Esophagus (tissue), 2 donors: ENCODE results near the gene GPR107. TPM values are rescaled to one million over a fixed set of nuclear protein-coding genes. Genes with fewer than 3 reads are reported as not detected.

ENCODE experiments used
- H3K27ac ChIP-seq, 2 donors: one replicate each; pipeline ENCODE4 v1.5.1; 2013; ENCODE audit warnings: low read depth in 2 of 2, mild to moderate bottlenecking in 2 of 2, inconsistent platforms in 1 of 2, low read length in 1 of 2, moderate library complexity in 1 of 2
- H3K27me3 ChIP-seq, 2 donors: one replicate each; pipeline ENCODE4 v1.6.1; 2013; ENCODE audit warnings: low read length in 2 of 2, control low read depth in 1 of 2, mild to moderate bottlenecking in 1 of 2; ENCODE audit not compliant: insufficient read depth in 2 of 2, control insufficient read depth in 1 of 2
- H3K36me3 ChIP-seq, 2 donors: one replicate each; pipeline ENCODE4 v1.6.1; 2013; ENCODE audit warnings: low read length in 1 of 2; ENCODE audit not compliant: control insufficient read depth in 2 of 2, insufficient read depth in 2 of 2
- H3K4me1 ChIP-seq, 2 donors: one replicate each; pipeline ENCODE4 v1.6.1; 2013; ENCODE audit warnings: low read length in 1 of 2; ENCODE audit not compliant: control insufficient read depth in 2 of 2, insufficient read depth in 2 of 2
- H3K4me3 ChIP-seq, 2 donors: one replicate each; pipeline ENCODE4 v1.5.1; 2013; ENCODE audit warnings: low read length in 2 of 2, mild to moderate bottlenecking in 2 of 2, low read depth in 1 of 2, moderate library complexity in 1 of 2
- H3K9me3 ChIP-seq, 2 donors: one replicate each; pipeline ENCODE4 v1.6.1; 2013; ENCODE audit warnings: mild to moderate bottlenecking in 2 of 2, low read depth in 1 of 2, low read length in 1 of 2, moderate library complexity in 1 of 2; ENCODE audit not compliant: control insufficient read depth in 2 of 2, insufficient read depth in 1 of 2
- WGBS, 2 donors: extraction: QIAGEN DNeasy Blood & Tissue Kit; methylation state at CpG; one replicate each; pipeline ENCODE4 v1.1.7; 2013; 5-methylcytosine and 5-hydroxymethylcytosine counted together
- polyA plus RNA-seq, 2 donors: library from polyadenylated mRNA; stranded (reverse); fragments of 200-250 nt; gene quantifications; one replicate each; pipeline ENCODE4 v1.2.3, GENCODE V29; 2013
- donor health status: healthy with polysubstance abuse.
- donor health status: Bipolar disorder and iron deficiency.

The GPR107 gene
- polyA plus RNA-seq, 2 donors = 8.6 to 12.2 TPM

DNA sequence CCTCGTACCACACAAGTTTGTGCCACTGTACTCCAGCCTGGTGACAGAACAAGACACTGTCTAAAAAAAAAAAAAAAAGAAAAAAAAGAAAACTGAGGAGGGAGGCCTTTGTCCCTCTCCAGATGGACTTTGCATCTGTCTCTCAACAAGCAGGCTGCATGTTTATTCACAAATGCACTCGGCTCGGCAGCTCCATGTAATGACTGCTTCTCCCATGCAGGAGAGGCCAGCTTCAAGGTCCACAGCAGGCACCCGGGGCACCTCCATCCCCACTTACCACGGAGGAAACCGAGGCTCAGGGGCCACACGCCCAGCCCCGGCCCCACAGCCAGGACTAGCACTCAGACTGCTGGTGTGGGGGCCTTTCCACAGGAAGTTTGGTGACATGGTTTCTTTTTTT lies 105.4 kb downstream of the GPR107 start:
- no peaks in the 10 kb centered on the region for H3K36me3 ChIP-seq
- H3K9me3 ChIP-seq = no peaks in the 10 kb centered on the region
- 68 to 74% methylated on average over 8 of the region's 8 CpGs for WGBS, 2 donors
- no peak overlapping the region for H3K27ac ChIP-seq
- no peaks in the 10 kb centered on the region for H3K27me3 ChIP-seq
- no peak overlapping the region for H3K4me3 ChIP-seq
- no peaks in the 10 kb centered on the region for H3K4me1 ChIP-seq

DNA sequence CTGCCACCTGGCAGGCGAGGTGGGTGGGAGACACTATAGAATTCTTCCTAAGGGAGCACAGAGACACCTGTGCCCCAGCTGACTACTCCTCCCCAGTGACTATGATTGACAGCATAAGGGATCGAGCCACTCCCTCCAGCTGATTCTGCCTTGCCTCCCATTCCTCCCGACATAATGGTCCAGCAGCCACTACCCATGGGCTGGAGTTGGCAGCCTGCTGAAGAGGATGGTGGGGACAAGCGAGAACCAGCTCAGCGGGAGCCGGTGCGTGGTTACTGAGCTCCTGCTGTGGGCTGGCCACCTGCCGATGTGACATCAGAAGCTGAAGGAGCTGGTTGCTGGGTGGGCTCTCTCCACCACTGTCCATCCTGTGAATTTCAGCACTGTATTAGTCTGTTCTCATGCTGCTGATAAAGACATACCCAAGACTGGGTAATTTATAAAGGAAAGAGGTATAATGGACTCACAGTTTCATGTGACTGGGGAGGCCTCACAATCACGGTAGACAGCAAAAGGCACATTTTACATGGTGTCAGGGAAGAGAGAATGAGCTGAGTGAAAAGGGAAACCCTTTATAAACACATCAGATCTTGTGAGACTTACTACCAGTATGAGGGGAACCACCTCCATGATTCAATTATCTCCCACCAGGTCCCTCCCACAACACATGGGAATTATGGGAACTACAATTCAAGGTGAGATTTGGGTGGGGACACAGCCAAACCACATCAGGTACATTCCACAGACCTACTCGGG lies 106.4 kb downstream of the GPR107 start:
- Histone ChIP-seq H3K4me1 (no peaks in the 10 kb centered on the region), H3K27me3 (no peaks in the 10 kb centered on the region), H3K4me3 (no peak overlapping the region), H3K36me3 (no peaks in the 10 kb centered on the region), H3K27ac (no peak overlapping the region), H3K9me3 (no peaks in the 10 kb centered on the region)
- 85 to 88% methylated on average over 10 of the region's 10 CpGs for WGBS, 2 donors

DNA sequence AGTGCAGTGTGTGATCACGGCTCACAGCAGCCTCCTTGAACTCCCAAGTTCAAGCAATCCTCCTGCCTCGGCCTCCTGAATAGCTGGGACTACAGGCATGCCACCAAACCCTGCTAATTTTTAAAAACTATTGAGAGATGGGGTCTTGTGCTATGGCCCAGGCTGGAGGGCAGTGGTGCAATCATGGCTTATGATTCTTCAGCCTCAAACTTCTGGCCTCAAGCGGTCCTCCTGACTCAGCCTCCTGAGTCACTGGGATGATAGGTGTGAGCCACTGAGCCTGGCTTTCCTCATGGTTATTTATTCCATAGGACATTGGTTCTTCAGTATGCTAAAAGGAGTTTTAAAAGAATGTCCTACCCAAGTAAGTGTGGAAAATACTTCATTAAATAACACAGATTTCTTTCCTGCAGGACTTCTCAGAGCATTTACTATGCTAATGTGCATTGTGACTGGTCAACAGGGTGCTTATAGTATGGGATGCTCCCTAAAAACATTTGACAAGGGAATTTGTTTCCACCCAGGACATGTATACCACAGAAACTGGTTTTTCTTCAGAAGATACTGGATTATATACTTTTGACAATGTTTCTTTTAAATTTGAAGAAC lies 107.3 kb downstream of the GPR107 start:
- H3K9me3 ChIP-seq = no peaks in the 10 kb centered on the region
- no peaks in the 10 kb centered on the region for H3K4me1 ChIP-seq
- H3K4me3 ChIP-seq = no peak overlapping the region
- no peak overlapping the region for H3K27ac ChIP-seq
- H3K27me3 ChIP-seq = no peaks in the 10 kb centered on the region
- no peaks in the 10 kb centered on the region for H3K36me3 ChIP-seq
- WGBS, 2 donors = 92 to 96% methylated on average over 3 of the region's 3 CpGs

DNA sequence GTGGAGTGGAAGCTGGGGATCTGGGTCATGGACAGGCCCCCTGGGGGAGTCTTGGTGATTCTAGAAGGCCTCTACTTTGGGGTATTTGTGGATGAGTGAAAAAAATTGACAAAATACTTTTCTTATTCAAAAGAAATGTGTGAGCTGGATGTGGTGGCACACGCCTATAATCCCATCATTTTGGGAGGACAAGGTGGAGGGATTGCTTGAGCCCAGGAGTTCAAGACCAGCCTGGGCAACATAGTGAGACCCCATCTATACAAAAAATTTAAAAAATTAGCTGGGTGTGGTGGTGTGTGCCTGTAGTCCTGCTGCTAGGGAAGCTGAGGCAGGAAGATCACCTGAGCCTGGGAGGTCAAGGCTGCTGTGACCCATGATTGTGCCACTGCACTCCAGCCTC lies 111.9 kb downstream of the GPR107 start:
- H3K27ac ChIP-seq = no peak overlapping the region
- no peaks in the 10 kb centered on the region for H3K9me3 ChIP-seq
- no peaks in the 10 kb centered on the region for H3K36me3 ChIP-seq
- no peaks in the 10 kb centered on the region for H3K27me3 ChIP-seq
- no peak overlapping the region for H3K4me3 ChIP-seq
- peaks cover 0 to under 1% of the 10 kb centered on the region in 2 donors for H3K4me1 ChIP-seq
- 93 to 100% methylated on average over 1 of the region's 1 CpG for whole genome bisulfite sequencing, 2 donors

DNA sequence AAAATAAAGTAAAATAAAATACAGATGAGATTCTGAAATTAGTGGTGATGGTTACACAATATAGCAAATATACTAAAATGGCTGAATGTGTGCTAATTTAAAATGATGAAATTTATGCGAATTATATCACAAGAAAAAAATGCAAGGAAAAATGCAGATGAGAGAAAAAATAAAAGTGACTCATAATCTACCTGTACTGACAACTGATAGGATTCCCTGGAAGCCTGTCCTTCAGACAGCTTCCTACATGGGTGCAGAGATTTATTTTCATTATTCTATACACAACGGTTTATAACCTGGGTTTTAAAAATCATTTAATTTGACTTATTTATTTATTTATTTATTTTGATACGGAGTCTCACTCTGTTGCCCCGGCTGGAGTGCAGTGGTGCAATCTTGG lies 112.7 kb downstream of the GPR107 start:
- H3K9me3 ChIP-seq = no peaks in the 10 kb centered on the region
- no peak overlapping the region for H3K4me3 ChIP-seq
- H3K4me1 ChIP-seq = peaks cover 0 to 2% of the 10 kb centered on the region in 2 donors
- H3K27me3 ChIP-seq = no peaks in the 10 kb centered on the region
- WGBS, 2 donors = 86 to 88% methylated on average over 4 of the region's 4 CpGs
- no peaks in the 10 kb centered on the region for H3K36me3 ChIP-seq
- no peak overlapping the region for H3K27ac ChIP-seq

DNA sequence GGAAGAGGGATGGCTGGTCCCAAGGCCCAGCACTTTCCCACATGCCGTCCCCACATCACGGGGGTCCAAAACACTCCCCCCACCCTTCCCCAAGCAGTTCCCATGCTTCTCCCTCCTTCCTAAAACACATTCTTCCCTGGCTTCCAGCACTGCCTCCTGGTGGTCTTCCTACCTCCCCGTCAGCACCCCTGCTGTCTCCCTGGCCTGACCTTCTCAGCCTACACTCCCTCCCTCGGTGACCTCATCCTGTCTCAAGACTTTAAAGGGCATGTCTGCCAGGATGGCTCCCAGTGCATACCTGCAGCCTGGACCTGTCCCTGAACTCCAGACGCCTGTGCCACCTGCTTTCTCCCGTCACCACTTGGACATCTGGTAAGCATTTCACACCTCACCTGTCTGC lies 114.2 kb downstream of the GPR107 start:
- 72 to 73% methylated on average over 6 of the region's 6 CpGs for WGBS, 2 donors
- Histone ChIP-seq H3K4me1 (peaks cover 0 to 2% of the 10 kb centered on the region in 2 donors), H3K9me3 (no peaks in the 10 kb centered on the region), H3K27ac (no peak overlapping the region), H3K4me3 (no peak overlapping the region), H3K27me3 (no peaks in the 10 kb centered on the region), H3K36me3 (no peaks in the 10 kb centered on the region)

DNA sequence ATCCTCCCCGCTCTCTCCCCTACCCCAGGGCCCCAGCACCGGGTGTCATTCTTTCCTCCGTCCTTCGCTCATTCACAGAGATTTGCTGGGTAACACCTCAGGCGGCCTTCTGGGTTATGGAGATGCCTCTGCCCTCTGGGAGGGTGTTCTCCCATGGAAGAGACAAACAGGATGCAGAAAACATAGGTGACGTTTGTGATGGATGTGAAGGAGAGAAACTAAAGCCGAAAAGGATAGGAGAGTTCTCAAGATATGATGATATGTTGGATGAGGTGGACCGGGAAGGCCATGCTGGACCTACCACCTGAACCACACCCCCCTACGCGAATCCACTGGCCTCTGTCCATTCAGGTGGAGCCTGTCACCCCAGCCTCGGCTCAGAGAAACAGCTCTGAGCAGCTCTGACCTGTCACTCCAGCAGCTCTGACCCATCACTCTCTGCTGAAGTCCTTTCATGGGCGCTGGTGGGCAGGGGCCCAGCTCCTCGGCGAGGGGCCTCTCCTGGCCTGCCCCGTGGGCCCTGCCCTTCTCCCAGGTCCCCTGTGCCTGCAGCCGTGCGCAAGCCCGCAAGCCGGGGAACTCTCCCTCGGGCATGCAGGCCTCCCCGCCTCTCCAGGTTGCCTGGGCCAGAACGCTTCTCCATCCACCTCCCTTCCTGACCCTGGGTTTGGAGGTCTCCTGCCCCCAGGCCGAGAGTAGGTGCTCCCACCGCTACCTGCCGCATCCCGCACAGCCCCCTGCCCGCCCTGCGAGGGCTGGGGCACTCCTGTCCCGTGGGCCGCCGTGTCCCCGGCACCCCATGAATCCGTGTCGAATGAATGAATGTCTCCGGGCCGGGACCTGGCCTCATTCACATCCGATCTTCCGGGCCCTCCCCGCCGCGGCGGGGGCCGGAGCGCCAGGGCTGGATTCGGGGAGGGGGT lies 117.8 kb downstream of the GPR107 start:
- Histone ChIP-seq H3K4me1 (peaks cover 2 to 12% of the 10 kb centered on the region in 2 donors), H3K4me3 (peak overlapping the region; percentile 23 to 62), H3K9me3 (no peaks in the 10 kb centered on the region), H3K36me3 (no peaks in the 10 kb centered on the region), H3K27me3 (no peaks in the 10 kb centered on the region), H3K27ac (peak overlapping the region; percentile 14 to 52)
- WGBS, 2 donors = 28 to 31% methylated on average over 44 to 45 of the region's 45 CpGs

DNA sequence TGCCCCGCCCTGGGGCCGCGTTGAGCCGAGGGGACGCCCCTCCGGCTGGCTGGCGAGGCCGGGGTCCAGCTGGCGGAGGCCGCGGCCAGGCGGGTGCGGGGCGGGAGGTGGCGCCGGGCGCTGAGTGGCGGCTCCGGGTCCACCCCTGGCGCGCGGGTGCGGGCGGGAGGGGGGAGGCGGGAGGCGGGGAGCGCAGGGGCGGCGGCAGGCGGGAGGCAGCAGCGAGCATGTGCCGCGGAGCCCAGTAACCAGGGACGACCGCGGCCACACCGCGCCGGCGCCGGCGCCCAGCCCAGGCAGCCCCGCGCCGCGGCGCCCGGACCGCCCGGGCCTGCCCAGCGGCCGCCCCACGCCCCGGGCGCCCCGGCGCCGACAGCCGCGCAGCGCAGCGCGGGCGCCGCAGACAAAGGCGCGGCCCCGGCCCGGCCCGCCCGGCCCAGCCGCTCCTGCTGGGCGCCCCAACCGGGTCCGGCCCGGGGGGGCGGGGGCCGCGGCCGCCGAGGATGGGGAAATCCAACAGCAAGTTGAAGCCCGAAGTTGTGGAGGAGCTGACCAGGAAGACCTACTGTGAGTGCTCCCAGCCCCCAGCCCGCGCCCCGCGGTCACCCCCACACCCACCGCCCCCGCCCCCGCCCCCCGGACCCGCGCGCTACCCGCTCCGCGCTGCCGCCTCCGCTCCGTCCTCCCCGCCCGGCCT lies 118.6 kb downstream of the GPR107 start, which contains the start of gene NCS1:
Gene NCS1, plus strand, starts transcription at position 244 of the 697 bp plus-strand sequence. Its CDS starts 260 bp downstream, at position 504.
- Histone ChIP-seq H3K4me3 (peak within 1 kb of the TSS; percentile 49 to 62), H3K36me3 (peaks cover 0 to 4% of the 10 kb centered on the region in 2 donors), H3K27ac (peak within 1 kb of the TSS; percentile 52 to 89), H3K27me3 (no peaks in the 10 kb centered on the region), H3K9me3 (no peaks in the 10 kb centered on the region), H3K4me1 (peaks cover 2 to 12% of the 10 kb centered on the region in 2 donors)
- 0 to 1% methylated on average over 28 to 98 of the region's 101 CpGs for WGBS, 2 donors
